GM21737 (cell line): ENCODE results near the gene ZNF283.
A peak's percentile ranks its signal among the peaks of the same experiment; 100 is the strongest.

ENCODE experiments used
- ATAC-seq: cut with Tn5 transposase; IDR thresholded peaks from one replicate; pipeline ENCODE4 v1.9.1; 2021; ENCODE audit warnings: mild to moderate bottlenecking, moderate library complexity; ENCODE audit not compliant: unreplicated experiment

The ZNF283 gene

DNA sequence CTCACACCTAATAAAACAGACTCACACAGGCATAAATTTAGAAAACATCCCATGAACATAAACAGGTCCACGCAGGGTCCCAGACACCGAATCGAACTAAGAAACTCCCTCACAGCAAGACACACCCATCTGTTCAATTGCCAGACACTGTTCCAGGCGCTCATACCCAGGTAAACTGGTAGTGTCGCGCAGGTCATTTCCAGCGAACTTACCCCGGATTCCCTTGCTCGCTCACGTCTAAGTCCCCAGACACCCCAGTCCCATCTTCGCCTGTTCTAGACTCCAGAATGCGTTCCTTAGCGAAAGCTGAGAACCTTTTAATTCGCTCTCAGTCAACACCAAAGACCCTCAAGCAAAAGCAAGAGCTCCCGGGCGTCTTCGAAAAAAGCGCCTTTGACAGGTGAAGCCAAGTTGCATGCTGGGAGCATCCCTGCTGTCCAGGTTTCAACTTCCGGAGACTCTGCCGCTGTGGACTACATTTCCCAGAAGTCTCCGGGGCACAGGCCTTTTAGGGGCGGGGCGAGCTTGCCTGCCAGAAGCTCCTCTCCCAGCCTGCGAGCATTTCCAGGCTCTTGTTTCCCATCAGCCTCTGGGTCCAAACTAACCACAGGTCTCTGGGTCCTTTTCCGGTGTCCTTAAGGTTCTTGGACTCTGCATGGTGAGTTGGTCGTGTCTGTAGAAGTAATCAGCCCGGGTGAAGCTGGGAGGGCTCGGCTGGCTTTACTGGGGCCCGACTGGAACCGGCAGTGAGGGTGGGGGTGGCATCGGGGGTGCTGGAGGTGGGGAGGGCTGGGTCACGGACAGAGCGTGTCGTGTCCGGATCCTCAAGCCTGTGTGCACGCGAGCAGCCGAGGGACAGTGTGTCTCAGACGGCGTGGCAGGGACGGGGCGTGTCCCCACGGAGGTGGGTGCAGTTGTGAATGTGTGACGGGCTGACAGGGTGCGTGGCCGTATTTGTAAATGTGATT is at the start of gene ZNF283:
TSS of gene ZNF283 (plus strand) at position 535 of the 968 bp plus-strand sequence. CDS start 6,184 bp downstream, outside the sequence.
- ATAC-seq, result peak; percentile 81

DNA sequence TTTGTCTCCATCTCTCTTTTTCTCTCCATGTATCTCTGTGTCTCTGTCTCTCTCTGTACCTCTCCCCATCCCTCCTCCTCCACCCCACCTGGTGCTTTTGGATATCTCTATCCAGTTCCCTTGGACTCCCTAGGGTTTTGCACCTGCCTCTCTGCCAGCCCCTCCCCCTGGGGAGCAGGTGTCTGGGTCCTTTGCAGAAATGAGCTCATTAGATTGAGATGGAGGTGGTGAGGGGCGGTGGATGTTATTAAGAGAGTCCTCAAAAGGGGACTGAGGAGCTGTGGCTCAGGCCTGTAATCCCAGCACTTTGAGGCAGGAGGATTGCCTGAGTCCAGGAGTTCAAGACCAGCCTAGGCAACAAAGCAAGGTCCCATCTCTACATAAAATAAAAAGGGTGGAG is 48.5 kb upstream of the ZNF283 start:
- no peak for ATAC-seq

DNA sequence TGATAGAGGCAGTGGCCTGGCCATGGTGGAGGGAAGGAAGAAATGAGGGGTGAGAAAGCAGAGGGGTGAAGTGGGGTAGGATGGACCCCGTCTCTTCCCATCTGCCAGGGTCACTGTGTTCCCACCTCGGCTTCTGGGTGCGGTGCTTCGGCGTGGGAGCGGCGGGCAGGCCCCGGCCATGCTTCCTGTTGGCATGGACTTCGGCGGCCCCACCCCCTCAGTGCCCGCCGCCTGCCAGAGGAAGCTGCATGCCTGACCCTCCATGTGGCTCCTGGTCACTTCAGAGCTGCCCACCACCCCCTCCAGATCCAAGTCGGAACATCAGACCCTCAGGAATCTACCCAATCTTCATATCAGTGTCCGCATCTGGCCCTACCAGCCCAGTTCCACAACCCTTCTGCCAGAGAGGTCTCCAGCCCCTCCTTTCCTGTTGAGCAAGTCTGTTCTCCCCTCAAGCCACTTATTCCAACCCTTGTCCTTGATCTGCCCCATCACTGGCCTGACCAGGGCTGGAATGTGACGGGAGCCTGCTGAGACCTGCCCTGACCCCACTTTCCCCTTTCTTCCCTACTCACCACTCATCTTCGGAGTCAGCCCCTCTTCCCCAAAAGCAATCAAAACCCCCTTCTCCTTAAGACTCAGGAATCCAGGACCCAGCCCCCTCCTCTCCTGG is 47.8 kb upstream of the ZNF283 start:
- no peak for ATAC-seq

DNA sequence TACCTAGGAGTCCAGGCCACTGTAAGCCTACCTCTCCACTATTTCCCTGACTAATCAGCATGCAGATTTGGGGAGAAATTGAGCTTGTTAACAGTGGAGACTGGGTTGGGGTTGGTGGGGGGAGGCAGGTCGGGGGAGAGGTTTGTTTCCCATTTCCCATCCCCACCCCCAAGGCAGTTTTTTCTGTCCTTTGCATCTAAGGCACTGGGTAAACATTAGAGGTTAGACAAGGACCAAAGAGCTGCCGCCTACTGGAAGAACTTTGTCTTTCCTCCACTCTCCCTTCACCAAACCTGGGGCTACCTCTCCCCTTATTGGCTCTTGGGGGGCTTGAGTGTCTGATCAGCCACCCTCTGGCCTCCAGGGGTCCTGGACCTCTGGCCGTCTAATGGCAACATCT is 47.3 kb upstream of the ZNF283 start:
- ATAC-seq, result no peak

DNA sequence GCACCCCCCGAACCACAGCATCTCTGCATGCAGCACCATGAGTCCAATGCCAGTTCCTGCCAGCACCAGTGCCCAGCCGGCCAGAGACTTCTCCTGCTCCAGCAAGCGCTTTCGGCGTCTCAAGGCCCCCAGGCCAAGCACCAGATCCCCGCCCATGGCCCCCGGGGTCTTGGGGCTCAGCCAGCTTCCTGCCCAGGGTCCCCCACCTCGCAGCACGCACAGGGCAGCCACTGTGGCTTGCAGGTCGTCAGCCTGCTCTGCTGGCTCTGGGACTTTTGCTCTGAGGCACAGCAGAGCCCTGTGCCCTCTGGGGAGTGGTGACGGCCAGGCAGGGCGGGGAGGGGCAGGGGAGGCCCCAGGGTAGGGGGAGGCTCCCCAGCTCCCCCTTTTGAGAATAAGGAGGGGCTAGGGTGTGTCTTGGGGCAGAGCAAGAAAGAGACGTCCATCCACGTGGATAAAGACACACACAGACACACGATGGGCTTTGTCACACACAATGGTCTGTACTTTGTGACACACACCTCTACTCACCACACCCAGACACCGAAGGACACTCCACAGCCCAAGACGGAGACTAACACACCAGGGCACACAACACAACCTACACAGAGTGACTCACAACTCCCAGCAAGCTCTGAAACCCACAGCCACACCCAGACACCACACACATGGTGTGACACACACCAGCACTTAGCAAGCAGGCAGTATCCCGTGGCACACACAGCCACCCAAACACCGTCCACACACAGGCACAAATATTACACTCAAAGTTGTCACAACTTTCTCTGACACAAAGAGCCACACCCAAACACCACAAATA is 46.2 kb upstream of the ZNF283 start, which contains the start of gene KCNN4:
TSS of gene KCNN4 (minus strand) at position 268 of the 820 bp plus-strand sequence. CDS start at position 156, 112 bp downstream.
- ATAC-seq, result no peak

DNA sequence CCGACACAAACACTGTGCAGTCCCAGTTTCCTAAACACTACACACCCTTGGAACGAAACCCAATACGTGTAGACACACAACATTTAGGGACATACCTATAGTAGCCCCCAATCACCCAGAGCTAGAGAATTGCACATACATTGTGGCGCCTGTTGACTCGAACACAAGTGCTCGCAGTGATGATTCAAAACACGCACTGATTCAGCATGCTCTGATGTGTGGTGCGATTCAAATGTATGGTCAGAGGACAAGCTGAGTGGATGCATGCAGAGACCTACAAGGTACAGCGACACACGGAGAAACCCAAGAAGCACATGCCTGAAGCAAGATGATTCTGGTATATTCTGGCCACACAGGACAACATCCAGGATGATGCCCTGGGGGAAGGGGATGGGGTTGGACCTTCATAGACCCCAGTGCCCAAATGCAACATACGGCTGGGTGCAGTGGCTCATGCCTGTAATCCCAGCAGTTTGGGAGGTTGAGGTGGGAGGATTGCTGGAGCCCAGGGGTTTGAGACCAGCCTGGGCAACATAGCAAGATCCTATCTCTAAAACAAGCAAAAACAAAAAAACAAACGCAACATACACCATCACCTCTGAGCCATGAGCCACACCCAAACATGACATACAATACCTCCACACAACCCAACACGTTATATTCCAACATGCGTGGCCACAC is 45.4 kb upstream of the ZNF283 start:
- ATAC-seq, result no peak

DNA sequence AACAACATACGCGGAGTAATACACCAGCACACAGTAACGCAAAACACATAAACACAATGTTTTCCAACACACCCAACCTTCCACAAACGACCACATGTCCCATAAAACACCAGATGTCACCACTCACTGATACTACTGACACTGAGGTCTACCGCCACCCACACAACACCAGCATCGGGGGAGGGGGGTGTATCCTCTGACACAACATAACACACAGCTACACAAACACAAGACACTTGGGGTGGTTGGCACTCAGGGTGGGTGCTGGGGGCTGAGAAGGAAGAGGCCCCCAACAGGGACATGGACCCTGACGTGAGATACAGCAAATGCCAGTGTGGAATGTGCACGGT is 44.8 kb upstream of the ZNF283 start:
- no peak for ATAC-seq

DNA sequence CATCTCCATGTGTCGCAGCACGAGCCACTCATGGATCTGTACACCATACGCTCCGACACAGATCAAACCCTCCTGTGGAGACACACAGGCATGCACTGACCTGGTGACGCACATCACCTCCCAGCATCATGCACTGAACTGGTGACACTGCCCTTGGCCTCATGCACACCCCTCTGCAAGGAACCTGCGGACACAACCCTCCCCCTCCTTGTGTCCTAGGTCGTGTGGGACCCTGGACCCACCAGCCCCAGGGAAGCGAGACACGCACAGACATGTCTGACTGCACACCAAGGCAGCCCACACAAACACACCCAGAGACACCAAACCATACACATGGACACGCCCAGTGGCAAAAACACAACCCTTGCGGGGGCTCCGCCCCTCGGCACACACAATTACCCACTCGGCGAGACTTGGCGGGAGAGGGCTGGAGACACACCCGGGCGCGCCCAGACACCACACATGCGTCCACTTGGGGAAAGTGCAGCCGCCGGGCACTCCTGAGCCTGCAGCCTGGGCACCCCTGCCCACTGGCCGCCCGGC is 44.4 kb upstream of the ZNF283 start:
- ATAC-seq, result no peak

DNA sequence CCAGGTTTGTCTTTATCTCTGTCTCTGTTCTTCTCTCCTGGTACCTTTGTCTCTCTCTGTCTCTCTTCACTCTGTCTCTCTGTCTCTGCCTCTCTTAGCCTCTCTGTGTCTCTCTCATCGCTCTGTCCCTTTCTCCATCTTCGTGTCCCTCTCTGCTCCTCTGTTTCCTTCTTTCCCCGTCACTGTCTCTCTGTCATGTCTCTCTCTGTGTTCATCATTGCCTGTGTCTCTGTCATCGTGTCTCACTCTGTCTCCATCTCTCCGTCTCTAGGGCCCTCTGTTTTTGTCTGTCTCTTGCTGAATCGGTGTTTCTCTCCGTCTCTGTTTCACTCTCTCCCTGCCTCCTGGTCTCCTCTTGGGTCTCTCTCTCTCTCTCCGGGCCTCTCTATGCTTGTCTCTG is 43.5 kb upstream of the ZNF283 start:
- no peak for ATAC-seq

DNA sequence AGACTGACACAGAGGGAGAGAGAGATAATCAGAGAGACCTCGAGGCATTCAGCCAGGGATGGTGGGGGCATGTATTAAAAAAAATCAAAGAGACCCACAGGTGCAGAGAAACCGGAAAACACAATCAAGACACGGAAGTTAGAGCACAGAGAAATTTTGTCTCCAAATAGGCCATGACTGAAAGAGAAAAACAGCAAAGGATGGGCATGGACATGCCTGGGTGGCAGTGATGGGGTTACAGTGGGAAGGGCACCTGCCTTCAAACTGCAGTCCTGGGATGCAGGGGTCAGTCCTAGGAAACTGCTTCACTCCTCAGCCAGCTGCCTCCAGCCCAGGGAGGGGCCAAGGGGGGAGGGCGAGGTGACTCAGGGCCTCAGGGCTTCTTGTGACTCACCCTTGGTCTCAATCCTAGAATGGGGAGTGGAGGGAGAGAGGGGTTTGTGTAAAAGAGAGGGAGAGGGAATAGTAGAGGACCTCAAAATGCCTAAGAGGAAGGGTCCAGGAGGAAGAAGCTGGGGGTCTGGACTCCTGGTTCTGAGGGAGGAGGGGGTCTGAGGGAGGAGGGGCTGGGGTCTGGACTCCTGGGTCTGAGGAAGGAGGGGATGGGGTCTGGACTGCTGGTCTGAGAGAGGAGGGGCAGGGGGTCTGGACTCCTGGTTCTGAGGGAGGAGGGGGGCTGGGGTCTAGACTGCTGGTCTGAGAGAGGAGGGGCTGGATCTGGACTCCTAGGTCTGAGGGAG is 42.7 kb upstream of the ZNF283 start:
- ATAC-seq, result no peak

DNA sequence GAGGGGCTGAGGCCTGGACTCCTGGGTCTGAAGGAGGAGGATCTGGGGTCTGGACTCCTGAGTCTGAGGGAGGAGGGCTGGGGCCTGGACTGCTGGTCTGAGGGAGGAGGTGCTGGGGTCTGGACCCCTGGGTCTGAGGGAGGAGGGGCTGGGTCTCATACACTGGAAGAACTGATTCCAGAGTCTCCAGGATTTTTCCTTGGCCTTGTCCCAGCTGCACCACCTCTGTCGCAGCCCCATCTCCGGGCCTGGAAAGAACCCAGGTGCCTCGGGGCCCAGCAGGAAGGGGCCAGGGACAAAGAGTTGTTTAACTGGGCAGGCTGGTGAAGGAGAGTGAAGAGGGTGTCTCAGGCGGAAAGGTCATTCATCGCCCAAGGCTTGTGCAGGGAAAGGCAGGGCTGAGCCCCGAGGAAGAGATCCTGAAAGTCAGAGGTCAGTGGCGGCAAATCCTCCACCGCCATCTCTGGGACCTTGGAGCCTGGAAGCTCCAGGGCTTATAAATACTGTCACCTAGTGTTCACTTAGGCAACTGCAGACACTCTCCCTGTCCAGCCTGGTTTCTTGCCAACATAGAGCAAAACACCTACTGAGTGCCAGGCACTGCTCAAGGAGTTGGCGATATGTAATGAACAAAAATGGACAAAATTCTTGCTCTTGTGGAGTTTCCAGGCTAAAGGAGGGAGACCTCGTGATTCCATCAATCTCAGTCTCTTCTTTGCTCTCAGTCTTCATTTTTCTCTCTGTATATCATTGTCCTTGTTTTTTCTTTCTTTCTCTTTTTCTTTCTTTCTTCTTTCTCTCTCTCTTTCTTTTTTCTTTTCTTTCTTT is 41.9 kb upstream of the ZNF283 start:
- no peak for ATAC-seq

DNA sequence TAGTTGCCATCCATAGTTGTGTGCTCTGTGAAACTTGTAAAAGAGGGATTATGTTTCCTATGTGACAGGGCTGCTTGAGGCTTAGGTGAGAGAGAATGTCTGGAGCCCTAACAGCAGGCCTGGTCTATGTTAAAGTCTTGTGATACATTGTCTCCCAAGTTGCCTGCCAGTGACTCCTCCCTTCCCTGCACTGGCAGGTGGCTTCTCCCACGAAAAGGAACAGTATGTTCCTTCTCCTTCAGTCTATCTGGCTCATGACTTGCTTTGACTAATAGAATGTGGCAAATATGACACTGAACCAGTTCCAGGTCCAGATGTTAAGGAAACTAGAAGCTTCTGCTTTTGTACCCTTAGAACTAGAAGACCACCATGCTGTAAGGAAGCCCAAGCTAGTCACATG is 40.5 kb upstream of the ZNF283 start:
- ATAC-seq, result no peak

DNA sequence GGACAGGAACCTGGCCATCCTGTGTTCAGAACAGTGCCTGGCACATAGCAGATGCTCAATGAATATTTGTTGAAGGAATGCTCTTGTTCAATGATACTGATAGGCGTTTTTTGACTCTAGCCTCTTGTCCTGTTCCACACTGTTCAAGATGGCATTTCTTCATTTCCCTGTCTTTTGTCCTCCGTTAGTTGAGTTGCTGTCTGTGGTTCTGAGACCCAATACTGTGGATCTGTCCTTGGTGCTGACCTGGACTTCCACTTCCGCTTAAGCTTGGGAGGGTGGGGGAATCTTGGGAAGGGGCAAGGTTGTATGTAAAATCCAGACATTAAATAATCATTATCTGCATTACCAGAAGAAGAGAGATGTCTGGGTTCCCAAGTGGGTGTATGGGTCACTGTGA is 38.1 kb upstream of the ZNF283 start:
- ATAC-seq, result no peak

DNA sequence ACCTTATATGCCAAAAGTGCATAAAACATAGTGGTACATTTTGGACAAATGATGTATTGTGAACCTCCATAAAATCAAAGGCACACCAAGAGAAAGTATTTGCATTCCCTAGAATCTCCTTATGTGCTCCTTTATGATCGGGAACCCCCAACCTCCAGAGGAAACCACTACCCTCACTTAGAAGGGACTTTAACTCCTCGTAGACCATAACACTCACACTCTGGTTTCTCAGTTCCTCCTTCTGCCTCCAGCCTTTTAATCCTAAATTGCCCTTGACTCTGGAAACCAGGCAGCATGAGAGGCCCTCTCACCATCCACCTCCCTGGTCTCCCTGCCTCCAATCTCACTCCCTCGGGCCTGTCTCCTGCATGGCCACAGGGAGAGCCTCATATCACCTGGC is 36.5 kb upstream of the ZNF283 start:
- no peak for ATAC-seq

DNA sequence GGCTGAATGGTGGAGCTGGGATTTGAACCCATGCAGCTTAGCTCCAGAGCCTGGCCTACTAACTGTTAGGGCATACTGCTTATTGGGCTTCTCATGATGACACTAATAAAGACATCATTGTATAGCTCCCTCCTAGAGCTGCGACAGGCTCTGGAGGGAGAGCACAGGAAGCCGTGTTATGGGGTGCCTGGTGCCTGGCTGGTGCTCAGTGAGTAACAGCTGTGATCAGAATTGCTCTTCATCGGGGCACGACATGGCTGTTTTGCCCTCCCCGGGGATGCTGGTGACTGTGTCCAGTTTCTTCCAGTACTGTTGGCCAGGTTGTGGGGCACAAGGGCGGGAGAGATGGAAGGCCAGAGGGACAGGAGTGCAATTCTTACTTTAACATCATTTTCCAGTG is 30.0 kb upstream of the ZNF283 start:
- ATAC-seq, result no peak

DNA sequence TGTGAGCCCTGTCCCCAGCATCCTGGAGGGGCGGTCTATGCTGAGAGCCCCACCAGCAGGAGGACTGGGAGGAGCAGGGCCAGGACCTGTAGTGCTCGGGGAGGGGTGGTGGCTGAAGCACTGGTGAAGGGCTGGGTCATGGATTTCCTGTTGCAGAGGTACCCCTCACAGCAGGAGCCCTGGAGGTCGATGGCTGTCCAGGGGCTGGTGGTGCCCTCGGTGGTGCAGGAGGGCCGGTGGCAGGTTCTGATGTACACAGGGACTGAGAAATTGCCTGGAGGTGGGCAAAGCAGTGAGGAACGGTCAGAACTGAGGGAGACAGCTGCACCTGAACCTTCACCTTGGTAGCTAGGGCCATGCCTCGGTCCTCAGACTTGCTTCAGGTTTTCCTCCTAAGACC is 29.6 kb upstream of the ZNF283 start:
- ATAC-seq, result no peak

DNA sequence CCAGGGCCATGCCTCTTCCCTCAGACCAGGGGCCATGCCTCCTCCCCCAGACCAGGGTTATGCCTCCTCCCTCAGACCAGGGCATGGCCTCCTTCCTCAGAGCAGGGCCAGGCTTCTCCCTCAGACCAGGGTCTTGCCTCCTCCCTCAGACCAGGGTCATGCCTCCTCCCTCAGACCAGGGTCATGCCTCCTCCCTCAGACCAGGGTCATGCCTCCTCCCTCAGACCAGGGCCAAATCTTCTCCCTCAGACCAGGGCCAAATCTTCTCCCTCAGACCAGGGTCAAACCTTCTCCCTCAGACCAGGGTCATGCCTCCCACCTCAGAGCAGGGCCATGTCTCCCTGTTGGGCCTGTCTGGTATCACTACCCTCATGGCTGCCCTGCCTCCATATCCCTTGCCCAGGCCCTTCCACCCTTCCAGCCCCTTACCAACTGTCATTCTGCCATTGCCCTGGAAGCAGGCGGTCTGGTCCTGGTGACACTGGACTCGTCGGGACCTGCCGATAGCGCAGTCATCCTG is 29.0 kb upstream of the ZNF283 start:
- ATAC-seq, result no peak

DNA sequence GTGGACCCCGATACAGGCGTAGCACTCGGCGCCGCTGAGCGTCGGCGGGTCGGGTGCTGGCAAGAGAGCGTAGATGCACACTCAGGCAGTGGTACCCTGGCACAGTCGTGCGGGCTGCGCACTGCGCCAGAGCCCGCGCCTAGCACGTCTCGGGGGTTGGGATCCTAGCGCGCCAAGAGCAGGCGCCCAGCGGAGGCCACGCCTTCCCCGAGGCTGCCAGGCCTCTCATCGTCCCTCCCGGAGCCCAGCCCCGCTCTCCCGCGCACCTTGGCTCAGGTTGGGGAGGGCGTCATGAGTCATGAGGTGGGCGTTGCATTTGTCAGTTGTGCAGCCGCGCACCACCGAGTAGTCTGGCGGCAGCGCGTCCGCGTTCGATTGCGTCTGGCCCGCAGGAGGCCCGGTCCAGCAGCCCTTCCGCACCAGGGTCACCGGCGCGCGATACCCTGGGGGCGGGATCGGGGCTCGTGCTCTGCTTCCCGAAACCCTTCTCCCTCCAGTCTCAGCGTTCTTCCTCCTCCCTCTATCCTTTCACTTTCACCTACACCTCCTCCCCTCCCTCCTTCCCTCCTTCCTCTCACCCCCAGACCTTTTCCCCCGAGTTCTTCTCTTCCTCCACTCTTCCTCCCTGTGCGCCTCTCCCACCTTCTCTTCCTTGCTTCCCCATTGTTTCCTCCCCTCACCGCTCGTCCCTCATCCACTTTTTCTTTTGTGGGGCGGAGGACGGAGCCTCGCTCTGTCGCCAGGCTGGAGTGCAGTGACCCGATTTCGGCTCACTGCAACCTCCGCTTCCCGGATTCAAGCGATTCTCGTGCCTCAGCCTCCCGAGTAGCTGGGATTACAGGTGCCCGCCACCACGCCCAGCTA is 28.3 kb upstream of the ZNF283 start:
- ATAC-seq, result no peak
